GM06990 (cell line): ENCODE measurements around the gene TRIM9.
"Not testable (repeated sequence)": the region's sequence is repeated elsewhere in the genome, so short reads cannot be mapped to it uniquely, and the experiment has no call there.

Source experiments
- DNase-seq: peaks from one replicate; pipeline ENCODE4 v3.0.0-alpha.2; 2011; ENCODE audit not compliant: insufficient read length; ENCODE audit errors: extremely low read depth
- H3K27me3 ChIP-seq: replicated peaks from 2 replicates; pipeline ENCODE4 v1.6.0; 2011; ENCODE audit warnings: low read length; ENCODE audit not compliant: control insufficient read depth, insufficient read depth
- H3K36me3 ChIP-seq: 2 replicates; pipeline ENCODE4 v1.5.1; 2011; ENCODE audit warnings: low read length; ENCODE audit not compliant: control insufficient read depth, insufficient read depth
- H3K4me3 ChIP-seq: replicated peaks from 2 replicates; pipeline ENCODE4 v1.5.1; 2011; ENCODE audit warnings: low read depth, mild to moderate bottlenecking, control low read depth, low read length
- CTCF ChIP-seq: IDR thresholded peaks from 2 replicates; pipeline ENCODE4 v1.5.1; 2011; ENCODE audit warnings: low read length, control low read depth, mild to moderate bottlenecking, inconsistent platforms; ENCODE audit not compliant: insufficient read depth, poor library complexity, severe bottlenecking

The TRIM9 gene

DNA sequence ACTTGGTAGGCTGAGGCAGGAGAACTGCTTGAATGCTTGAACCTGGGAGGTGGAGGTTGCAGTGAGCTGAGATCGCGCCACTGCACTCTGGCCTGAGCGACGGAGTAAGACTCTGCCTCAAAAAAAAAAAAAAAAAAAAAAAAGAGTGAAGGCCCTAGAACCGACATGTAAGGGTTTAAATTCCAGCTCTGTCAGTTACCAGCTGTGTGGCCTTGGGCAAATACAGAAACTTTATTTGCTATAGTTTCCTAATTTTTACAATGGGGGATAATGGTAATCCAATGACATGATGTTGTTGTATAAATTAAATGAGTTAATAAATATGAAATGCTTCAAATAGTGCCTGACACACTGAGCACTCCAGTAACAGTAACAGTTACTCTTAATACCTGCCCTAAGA lies 131.0 kb downstream of the TRIM9 start:
- DNase-seq, result no peak
- Histone ChIP-seq H3K4me3 (no peak overlapping the region), H3K36me3 (no peaks in the 10 kb centered on the region), H3K27me3 (no peaks in the 10 kb centered on the region)
- no peak for TF ChIP-seq CTCF

GRCh38 chr14:50961605-50962221 lies 133.2 kb downstream of the TRIM9 start:
- Histone ChIP-seq H3K4me3 (no peak overlapping the region), H3K36me3 (no peaks in the 10 kb centered on the region), H3K27me3 (no peaks in the 10 kb centered on the region)
- DNase-seq, result no peak
- no peak for TF ChIP-seq CTCF

DNA sequence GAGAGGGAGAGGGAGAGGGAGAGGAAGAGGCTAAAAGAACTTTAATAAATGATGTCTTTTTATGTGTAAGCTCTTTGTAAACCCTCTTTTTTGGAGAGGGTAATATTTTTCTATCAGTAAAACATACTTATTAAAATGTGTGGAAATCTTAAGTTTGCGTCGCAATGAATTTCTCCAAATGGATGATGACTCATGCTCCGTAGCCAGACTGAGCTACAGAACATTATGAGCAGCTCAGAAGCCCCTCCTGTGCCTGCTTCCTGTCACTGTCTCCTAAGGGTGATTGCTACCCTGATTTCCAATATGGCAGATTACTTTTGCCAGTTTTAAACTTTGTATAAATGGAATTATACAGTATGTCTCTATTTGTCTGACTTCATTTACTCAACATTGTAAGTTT lies 137.6 kb downstream of the TRIM9 start:
- TF ChIP-seq CTCF, result no peak
- H3K36me3 ChIP-seq, result no peaks in the 10 kb centered on the region
- no peak for DNase-seq
- H3K27me3 ChIP-seq, result no peaks in the 10 kb centered on the region
- H3K4me3 ChIP-seq, result no peak overlapping the region

- not testable (repeated sequence) for H3K36me3 ChIP-seq, H3K4me3 ChIP-seq, DNase-seq, H3K27me3 ChIP-seq
These were observed 138.5 kb downstream of the TRIM9 start for GRCh38 chr14:50956421-50956820.

DNA sequence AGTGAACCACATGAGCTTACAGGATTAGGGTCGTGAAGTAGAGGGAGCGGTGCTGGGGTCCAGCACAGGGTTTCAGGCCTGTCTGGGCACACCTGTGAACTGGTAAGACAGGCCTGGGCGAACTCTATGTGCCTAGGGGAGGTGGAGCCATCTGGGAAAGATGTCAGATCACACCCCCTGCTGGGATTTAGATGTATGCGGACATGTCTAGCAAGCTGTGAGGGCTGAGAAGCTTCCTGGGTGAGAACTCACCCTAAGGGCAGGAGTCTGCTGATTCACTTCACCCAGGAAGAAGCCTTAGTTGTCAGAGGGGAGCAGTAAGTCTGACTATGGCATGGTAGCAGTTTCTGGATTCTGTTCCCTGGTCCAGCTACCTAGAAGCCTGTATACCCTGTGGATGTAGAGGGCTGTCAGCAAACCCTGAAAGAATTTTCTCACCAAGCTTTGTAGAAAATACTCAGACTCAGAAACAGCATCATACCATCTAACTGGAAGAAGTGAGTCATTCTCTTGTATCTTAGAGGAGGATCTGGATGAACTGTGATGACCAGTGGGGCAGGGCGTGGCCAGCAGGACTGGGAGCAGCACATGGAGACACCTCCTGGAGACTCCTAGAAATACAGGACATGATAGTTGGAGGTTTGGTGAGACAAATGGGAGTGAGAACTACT lies 139.4 kb downstream of the TRIM9 start:
- TF ChIP-seq CTCF, result peak; percentile 23
- no peak for DNase-seq
- Histone ChIP-seq H3K4me3 (no peak overlapping the region), H3K27me3 (no peaks in the 10 kb centered on the region), H3K36me3 (no peaks in the 10 kb centered on the region)

GRCh38 chr14:50954811-50955372 lies 140.0 kb downstream of the TRIM9 start:
- TF ChIP-seq CTCF, result peak; percentile 55
- no peak for DNase-seq
- no peak overlapping the region for H3K4me3 ChIP-seq
- H3K27me3 ChIP-seq, result no peaks in the 10 kb centered on the region
- no peaks in the 10 kb centered on the region for H3K36me3 ChIP-seq
